Measurements from ENCODE around the gene ICOS. TPM values are rescaled to one million over a fixed set of nuclear protein-coding genes. Genes with fewer than 3 reads are reported as not detected.

ICOS gene
- total and polyA plus RNA-seq, 12 donors: 0.07 to 0.51 (median 0.21) TPM; not detected in 6

GRCh38 chr2:204008352-204008751, 71.8 kb downstream of the ICOS start:
- no peaks in the 10 kb centered on the region for H3K36me3 ChIP-seq (replicated peaks in 1 of 2)
- no peaks in the 10 kb centered on the region for H3K27me3 ChIP-seq
- H3K27ac ChIP-seq: no peak overlapping the region
- H3K4me3 ChIP-seq: no peak overlapping the region
- H3K9me3 ChIP-seq (replicated peaks in 1 of 3): no peaks in the 10 kb centered on the region
- no peak for DNase-seq
- H3K4me1 ChIP-seq (replicated peaks in 1 of 2): no peaks in the 10 kb centered on the region
- WGBS, 4 donors: 66 to 82% (median 71%) methylated on average over 6 of the region's 6 CpGs
- intact Hi-C loops (cut with DNase I): no loop called here
- no peak for TF ChIP-seq POLR2A (IDR thresholded peaks at IDR 0.05)
- TF ChIP-seq CTCF (IDR thresholded peaks at IDR 0.05): no peak

- intact Hi-C loops (cut with DNase I): no loop called here
- DNase-seq: no peak
- H3K27ac ChIP-seq: no peak overlapping the region
- H3K36me3 ChIP-seq (replicated peaks in 1 of 2): no peaks in the 10 kb centered on the region
- H3K9me3 ChIP-seq (replicated peaks in 1 of 3): no peaks in the 10 kb centered on the region
- no peaks in the 10 kb centered on the region for H3K27me3 ChIP-seq
- WGBS, 4 donors: 61 to 78% (median 71%) methylated on average over 4 of the region's 4 CpGs
- no peak overlapping the region for H3K4me3 ChIP-seq
- TF ChIP-seq CTCF (IDR thresholded peaks at IDR 0.05) (no peak), POLR2A (IDR thresholded peaks at IDR 0.05) (no peak)
- no peaks in the 10 kb centered on the region for H3K4me1 ChIP-seq (replicated peaks in 1 of 2)
These were observed 74.3 kb downstream of the ICOS start for GRCh38 chr2:204010628-204011560.

Other genes starting within 250 kb of the ICOS start
- 1 to 10 TPM in 1 of 9 donors, under 1 TPM in 7, not detected in 1; 0.14 to 1.4 (median 0.58) TPM for gene CD28, start 230.1 kb upstream of the ICOS start, total RNA-seq
- gene CD28, start 230.1 kb upstream of the ICOS start, polyA plus RNA-seq: under 1 TPM; 0.08 to 0.13 (median 0.09) TPM
- under 1 TPM in 2 of 9 donors, not detected in 7; 0.06 to 0.50 TPM for gene CTLA4, start 69.0 kb upstream of the ICOS start, total RNA-seq
- gene CTLA4, start 69.0 kb upstream of the ICOS start, polyA plus RNA-seq: under 1 TPM in 2 of 3 donors, not detected in 1; 0.03 to 0.15 TPM